Measurements from ENCODE around the gene GARIN1A.
"Not testable (repeated sequence)": the region's sequence is repeated elsewhere in the genome, so short reads cannot be mapped to it uniquely, and the experiment has no call there.

DNA sequence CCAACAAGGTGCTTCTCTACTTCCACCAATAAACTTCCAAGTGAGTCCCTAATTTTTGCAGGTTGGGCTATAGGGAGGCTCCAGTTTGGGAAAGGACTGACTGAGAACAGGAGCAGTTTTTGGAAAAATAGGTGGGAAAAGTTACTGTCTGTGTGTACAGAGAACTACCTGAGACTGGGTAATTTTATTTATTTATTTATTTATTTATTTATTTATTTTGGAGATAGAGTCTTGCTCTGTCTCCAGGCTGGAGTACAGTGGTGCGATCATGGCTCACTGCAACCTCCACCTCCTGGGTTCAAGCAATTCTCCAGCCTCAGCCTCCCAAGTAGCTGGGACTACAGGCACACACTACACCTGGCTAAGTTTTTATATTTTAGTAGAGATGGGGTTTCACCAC, 11.2 kb downstream of the GARIN1A start:
- TF ChIP-seq CTCF (IDR thresholded peaks at IDR 0.05; ENCODE audit: poor library complexity); EZH2 (IDR thresholded peaks at IDR 0.05; ENCODE audit: borderline replicate concordance): not testable (repeated sequence)
